HG03064 (cell line): ENCODE results near the gene TPK1.
"Not testable (repeated sequence)": the region's sequence is repeated elsewhere in the genome, so short reads cannot be mapped to it uniquely, and the experiment has no call there.

Experiments
- ATAC-seq: cut with Tn5 transposase; IDR thresholded peaks from one replicate; pipeline ENCODE4 v1.9.1; 2021; ENCODE audit warnings: low read depth; ENCODE audit not compliant: unreplicated experiment

The TPK1 gene

GRCh38 chr7:144656965-144657517 lies 178.8 kb downstream of the TPK1 start:
- ATAC-seq = no peak

DNA sequence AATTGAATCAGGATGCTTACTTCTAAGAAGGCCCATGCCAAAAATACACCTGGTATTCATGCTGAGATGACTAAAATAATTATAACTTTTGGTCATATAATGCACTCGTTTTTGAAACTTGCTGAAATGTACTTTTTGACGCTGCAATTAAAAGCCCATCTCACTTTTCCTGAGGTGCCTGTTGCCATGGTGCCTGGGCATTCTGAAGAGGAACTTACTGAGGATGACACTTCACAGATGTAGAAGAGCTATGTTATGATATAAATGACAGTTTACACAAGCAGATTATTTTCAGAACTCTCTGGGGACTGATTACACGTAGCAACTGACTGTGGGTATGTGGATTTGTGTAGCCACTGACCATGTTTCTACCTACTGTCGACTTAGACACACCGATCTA lies 182.4 kb downstream of the TPK1 start:
- no peak for ATAC-seq

GRCh38 chr7:144650439-144650838 lies 185.4 kb downstream of the TPK1 start:
- no peak for ATAC-seq

DNA sequence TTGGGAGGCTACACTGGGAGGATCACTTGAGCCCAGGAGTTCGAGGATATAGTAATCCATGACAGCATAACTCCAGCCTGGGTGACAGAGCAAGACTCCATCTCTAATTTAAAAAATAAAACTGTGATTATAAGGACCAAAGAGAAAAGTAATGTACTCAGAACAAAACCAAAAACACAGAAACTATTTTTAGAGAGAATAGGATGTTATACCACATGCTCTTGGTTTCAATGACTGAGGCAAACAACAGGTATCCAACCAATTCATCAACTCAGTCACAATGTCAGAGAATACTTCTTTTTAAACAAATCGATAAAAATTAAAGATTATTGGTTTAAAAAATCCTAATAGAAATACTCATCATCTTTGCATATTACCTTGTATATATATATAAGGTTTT lies 186.7 kb downstream of the TPK1 start:
- ATAC-seq = no peak

DNA sequence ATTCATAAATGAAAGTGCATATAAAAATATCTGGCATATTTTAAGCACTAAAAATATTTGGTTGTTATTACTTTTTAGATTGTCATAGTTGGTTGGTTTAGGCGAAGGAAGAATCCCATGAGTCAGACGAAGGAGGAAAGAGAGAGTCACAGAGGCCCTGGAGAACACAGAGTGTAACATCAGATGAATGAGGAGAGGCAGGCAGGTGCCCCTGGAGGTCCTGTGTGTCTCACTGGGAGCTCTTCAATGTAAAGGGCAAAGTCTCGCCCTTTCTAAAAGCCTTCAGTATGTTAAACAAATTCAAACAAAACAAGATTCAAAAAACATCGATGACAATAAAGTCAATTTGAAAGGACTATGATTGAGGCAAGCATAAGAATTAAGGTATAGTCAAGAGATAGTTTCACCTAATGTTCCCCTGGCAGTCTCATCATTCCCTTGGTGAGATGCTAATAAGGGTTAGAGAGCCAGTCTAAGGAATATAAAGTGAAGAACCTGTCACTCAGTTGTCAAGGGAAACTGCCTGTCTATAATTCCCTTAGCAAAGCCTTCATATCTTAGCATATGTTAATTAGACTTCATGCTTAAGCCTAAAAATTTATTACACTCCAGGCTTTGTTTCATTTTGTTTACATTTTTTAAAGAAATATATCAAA lies 194.3 kb downstream of the TPK1 start:
- ATAC-seq = no peak

DNA sequence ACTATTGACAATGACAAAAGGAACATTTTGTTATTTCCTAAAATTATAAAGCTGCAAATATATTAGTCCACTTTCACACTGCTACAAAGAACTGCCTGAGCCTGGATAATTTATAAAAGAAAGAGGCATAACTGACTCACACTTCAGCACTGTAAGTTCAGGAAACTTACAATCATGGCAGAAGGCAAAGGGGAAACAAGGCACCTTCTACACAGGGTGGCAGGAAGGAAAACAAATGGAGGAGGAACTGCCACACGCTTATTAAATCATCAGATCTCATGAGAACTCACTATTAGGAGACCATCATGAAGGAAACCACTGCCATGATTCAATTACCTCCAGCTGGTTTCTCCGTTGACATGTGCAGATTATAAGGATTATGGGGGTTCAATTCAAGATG lies 203.1 kb downstream of the TPK1 start:
- ATAC-seq = no peak

DNA sequence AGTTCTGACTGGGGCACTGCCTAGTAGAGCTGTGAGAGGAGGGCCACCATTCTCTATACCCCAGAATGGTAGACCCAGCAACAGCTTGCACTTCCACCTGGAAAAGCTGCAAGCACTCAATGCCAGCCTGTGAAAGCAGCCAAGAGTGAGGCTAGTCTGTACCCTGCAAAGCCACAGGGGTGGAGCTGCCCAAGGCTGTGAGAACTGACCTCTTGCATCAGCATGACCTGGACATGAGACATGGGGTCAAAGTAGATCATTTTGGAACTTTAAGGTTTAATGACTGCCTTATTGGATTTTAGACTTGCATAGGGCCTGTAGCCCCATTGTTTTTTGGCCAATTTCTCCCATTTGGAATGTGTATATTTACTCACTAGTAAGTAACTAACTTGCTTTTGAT lies 206.3 kb downstream of the TPK1 start:
- no peak for ATAC-seq

DNA sequence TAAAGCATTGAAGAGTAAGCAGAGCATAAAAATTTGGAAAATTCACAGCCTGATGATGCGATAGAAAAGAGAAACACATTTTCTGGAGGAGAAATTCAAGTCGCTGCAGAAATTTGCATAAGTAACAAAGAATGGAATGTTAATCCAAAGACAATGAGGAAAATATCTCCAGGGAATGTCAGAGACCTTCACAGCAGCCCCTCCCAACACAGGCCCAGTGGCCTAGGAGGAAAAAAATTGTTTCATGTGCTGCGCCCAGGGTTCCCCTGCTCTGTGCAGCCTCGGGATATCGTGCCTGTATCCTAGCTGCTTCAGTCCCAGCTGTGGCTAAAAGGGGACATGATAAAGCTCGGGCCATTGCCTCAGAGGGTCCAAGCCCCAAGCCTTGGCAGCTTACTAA lies 206.8 kb downstream of the TPK1 start:
- no peak for ATAC-seq

GRCh38 chr7:144628176-144628575 lies 207.7 kb downstream of the TPK1 start:
- no peak for ATAC-seq

DNA sequence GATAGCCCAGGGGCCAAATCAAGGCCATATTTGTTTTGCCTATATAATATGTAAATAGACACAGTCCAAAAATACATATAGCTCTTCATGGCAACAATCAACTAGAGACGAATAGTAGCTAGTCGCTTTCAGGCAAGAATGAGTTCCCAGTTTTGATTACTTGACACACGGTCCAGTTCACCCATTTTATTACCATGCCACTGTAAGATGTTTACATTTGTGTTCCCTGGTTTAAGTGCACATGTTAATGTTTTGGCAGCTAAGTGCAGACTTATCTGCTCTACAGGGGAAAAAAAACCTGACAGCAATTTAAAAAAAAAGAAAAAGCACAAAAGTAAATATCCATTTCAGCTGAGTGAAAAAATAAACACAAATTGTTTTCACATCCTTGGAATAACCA lies 213.1 kb downstream of the TPK1 start:
- no peak for ATAC-seq

DNA sequence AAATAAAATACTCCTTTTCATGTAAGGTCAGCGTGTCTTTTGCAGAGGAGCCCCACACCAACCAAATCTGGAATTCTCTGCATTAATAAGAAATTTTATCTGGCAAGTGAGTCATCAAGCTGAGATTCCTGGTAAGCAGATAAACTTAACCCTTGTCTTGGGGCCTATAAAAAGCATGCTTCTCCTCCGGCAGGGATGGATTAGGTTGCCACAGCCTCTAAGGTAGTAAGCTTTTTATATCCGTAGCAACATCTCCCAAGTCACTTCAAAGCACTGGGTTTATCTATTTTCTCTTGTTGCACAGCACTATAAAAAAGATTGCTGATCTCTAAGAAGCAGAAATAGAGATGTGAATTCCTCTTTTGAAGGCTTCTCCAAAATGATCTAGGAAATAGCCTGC lies 229.6 kb downstream of the TPK1 start:
- no peak for ATAC-seq

DNA sequence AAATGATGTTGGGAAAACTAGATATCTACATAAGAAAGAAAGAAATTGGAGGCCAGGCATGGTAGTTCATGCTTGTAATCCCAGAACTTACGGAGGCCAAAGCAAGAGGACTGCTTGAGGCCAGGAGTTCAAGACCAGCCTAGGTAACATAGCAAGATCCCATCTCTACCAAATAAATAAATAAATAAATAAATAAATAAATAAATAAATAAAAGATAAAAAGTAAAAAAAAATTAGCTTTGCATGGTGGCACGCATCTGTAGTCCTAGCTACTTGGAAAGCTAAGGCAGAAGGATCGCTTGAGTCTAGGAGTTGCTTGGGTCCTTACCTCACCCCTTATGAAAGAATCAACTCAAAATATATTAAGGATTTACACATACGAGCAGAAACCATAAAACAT lies 238.9 kb downstream of the TPK1 start:
- ATAC-seq = no peak

DNA sequence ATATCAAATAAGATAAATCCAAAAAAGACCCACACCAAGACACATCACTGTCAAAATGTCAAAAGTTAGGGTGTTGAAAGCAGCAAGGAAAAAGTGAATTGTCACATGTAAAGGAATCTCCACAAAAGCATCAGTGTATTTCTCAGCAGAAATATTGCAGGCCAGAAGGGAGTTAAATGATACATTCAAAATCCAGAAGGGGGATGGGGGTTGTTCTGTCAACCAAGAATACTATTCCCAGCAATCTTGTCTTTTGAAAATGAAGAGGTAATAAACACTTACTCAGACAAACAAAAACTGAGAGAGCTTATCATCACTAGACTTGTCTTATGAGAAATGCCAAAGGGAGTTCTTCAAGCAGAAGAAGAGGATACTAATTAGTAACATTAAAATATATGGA lies 241.3 kb downstream of the TPK1 start:
- no peak for ATAC-seq

DNA sequence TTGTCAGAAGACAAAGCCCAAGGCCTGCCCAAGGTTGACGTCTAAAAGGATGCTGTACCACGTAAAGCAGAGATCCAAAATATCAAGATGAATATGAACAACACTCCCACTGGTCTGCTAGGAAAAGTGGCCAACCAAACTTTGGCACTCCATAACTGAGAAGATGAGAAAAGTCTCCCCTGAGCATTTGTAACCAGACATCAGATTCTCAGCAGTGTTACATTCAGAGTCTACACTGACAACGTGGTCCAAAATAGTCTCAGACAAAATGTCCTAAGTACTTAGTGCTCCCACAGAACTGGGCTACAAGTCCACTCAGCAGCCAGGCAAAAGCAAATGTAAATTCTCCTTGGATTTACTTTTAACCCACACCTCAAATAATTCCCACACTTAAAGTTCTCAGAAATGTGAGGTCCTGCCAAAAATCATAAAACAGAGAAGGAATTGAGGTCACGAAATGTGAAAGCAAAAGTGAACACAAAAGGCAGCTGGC lies 247.2 kb downstream of the TPK1 start:
- ATAC-seq = no peak

DNA sequence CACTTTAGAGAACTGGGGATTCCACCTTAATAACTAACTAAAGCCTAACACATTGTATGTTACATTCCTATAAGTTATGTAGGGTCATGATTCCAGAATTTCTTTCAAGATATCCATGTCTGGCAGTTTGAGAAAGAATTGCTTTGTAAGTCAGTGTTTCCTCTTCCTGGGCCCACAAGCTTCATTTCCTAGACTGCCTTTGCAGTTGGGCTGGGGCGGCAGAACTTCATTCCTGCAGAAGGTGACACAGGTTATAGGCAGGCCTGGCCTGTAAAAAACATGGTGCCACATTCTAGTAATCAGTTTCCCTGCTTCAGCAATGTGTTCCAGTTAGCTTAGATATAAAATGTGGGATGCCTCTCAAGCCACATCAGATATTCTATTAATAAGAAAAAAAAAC lies 248.2 kb downstream of the TPK1 start:
- ATAC-seq = no peak

DNA sequence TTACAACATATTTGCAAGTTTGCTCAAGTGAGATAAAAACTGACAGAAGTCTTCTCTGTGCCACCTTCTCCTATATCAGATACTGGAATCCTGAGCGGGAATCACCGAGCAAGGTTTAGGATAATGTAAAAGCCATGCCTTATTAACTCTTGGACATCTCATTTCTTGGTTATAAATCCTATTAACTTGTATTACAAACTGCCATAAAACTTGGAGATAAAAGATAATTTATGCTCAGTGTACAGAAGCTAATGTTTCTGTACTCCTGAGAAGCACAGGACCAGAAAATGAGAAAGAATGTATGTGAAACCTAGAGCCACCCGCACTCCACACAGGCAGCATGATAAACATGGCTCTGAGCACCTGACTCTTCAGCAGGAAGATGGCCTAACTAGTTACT lies 251.1 kb downstream of the TPK1 start:
- no peak for ATAC-seq

GRCh38 chr7:144579687-144580086 lies 256.2 kb downstream of the TPK1 start:
- no peak for ATAC-seq

GRCh38 chr7:144575456-144575855 lies 260.4 kb downstream of the TPK1 start:
- ATAC-seq = no peak

- ATAC-seq = not testable (repeated sequence)
Observed at GRCh38 chr7:144574753-144575152, 261.1 kb downstream of the TPK1 start.

DNA sequence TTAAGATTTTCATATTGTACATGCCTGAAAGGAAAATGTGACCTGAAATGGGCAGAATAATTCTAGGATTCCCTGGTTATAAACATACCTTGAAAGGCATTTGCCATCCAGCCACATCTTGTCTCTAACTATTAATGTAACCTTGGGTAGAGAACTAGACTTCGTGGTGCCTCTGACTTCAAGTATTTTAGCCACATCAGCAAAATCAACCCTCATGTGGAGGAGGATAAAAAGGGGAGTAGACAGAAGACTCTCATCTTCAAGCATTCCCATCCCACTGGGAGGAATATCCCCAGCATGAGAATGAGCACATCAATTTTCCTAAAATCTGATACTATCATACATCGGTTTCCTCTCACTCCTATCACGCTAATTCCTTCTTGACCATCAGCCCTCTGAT lies 267.6 kb downstream of the TPK1 start:
- no peak for ATAC-seq

- ATAC-seq = no peak
Observed at GRCh38 chr7:144565586-144565985, 270.3 kb downstream of the TPK1 start.

DNA sequence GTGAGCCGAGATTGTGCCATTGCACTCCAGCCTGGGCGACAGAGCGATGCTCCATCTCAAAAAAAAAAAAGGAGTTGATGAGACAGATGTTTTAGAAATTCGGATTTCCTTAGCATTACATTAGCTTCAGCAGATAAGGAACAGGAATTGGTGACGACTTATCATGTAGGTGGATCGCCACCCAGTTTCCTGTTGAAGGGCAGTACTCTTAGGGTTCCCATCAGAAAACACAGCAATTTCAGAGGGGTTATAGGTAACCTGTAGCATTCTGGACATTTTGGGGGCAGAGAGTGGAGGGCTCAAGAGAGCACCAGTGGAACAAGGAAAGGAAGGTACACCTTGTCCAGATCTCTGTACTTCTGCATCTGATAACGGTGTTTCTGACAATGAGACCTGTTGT lies 286.0 kb downstream of the TPK1 start:
- no peak for ATAC-seq

- no peak for ATAC-seq
Observed at GRCh38 chr7:144548556-144548955, 287.3 kb downstream of the TPK1 start.
